ENCODE measurements around the gene FCRL6. TPM values are rescaled to one million over a fixed set of nuclear protein-coding genes. Genes with fewer than 3 reads are reported as not detected.

FCRL6 gene
- total RNA-seq, 4 donors from 2014 or later = 0.71 to 1.1 TPM; not detected in 2

- 87 to 96% methylated on average over 1 of the region's 1 CpG for WGBS, 2 donors
- Histone ChIP-seq H3K36me3 (no peaks in the 10 kb centered on the region), H3K27ac (no peak overlapping the region), H3K27me3 (no peaks in the 10 kb centered on the region), H3K9me3 (no peaks in the 10 kb centered on the region), H3K4me3 (replicated peaks in 1 of 3) (no peak overlapping the region), H3K4me1 (no peaks in the 10 kb centered on the region)
- no peak for DNase-seq
- intact Hi-C loops (cut with DNase I) = no loop called here
- TF ChIP-seq CTCF (IDR thresholded peaks at IDR 0.05) (no peak), POLR2A (IDR thresholded peaks at IDR 0.05) (no peak)
Measured at GRCh38 chr1:159838715-159839114, 36.6 kb downstream of the FCRL6 start.

DNA sequence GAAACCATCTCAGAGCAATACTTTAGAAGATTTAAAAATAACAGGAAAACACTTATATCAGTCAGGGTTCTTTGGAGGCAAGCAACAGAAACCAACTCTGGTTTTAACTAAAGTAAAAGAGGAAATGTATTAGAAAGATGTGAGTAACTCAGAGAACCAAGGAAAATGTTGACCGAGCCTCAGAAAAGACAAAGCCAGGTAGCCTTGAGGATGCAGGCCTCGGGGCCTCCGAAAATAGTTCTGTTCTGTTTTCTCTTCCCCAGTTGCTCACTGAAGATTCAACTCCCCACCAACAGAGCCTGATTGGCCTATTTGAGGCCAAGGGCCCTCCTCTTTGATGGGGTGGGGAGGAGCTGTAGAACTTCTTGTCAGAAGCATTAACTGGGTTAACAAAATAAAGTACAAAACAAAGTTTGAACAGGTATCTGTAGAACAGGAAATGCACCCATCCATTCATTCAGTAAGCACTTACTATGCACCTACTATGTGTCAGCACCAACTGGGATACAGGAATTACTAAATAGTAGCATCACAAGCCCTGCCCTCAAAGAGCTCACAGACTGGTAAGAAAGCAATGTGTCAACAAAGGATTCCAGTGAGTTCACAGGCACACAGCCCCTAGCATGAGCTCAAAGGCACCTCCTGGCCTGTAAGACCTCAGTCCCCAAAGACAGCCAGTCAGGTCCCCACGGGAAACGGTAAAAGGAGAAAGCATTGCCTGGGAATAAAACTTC, 37.1 kb downstream of the FCRL6 start:
- intact Hi-C loops (cut with DNase I) = no loop called here
- H3K4me3 ChIP-seq (replicated peaks in 1 of 3) = no peak overlapping the region
- no peak for TF ChIP-seq POLR2A (IDR thresholded peaks at IDR 0.05)
- TF ChIP-seq CTCF (IDR thresholded peaks at IDR 0.05) = no peak
- H3K27me3 ChIP-seq = no peaks in the 10 kb centered on the region
- H3K9me3 ChIP-seq = no peaks in the 10 kb centered on the region
- no peak overlapping the region for H3K27ac ChIP-seq
- H3K4me1 ChIP-seq = no peaks in the 10 kb centered on the region
- H3K36me3 ChIP-seq = no peaks in the 10 kb centered on the region
- WGBS, 2 donors = 89 to 95% methylated on average over 5 of the region's 5 CpGs
- no peak for DNase-seq

DNA sequence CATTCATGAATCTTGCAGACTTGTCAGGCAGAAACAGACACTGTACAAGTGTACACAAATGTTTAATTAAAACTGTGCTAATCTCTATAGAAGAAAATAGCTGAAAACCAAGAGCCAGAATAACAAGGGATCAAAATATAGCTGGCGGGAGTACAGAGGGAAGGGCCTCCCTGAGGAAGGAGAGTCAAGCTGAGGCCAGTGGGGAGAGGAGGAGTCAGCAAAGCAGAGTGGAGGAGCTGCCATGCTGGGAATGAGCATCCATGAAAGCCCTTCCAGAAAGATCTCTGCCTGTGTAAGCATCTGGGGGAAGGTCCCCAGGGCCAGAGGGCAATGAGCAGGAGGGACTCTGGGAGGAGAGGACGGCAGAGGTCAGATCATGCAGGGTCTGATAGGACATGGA, 39.6 kb downstream of the FCRL6 start:
- Histone ChIP-seq H3K27ac (no peak overlapping the region), H3K4me3 (replicated peaks in 1 of 3) (no peak overlapping the region), H3K9me3 (no peaks in the 10 kb centered on the region), H3K27me3 (no peaks in the 10 kb centered on the region), H3K36me3 (no peaks in the 10 kb centered on the region), H3K4me1 (no peaks in the 10 kb centered on the region)
- DNase-seq = no peak
- TF ChIP-seq POLR2A (IDR thresholded peaks at IDR 0.05) (no peak), CTCF (IDR thresholded peaks at IDR 0.05) (no peak)
- intact Hi-C loops (cut with DNase I) = no loop called here
- 78 to 79% methylated on average over 2 of the region's 2 CpGs for WGBS, 2 donors

GRCh38 chr1:159843459-159843858, 41.3 kb downstream of the FCRL6 start:
- Histone ChIP-seq H3K4me1 (no peaks in the 10 kb centered on the region), H3K27ac (no peak overlapping the region), H3K9me3 (no peaks in the 10 kb centered on the region), H3K4me3 (replicated peaks in 1 of 3) (no peak overlapping the region), H3K27me3 (no peaks in the 10 kb centered on the region), H3K36me3 (no peaks in the 10 kb centered on the region)
- WGBS, 2 donors = 79 to 94% methylated on average over 4 of the region's 4 CpGs
- DNase-seq = no peak
- intact Hi-C loops (cut with DNase I) = no loop called here
- no peak for TF ChIP-seq CTCF (IDR thresholded peaks at IDR 0.05)
- no peak for TF ChIP-seq POLR2A (IDR thresholded peaks at IDR 0.05)

GRCh38 chr1:159845751-159846629, 43.8 kb downstream of the FCRL6 start:
- Histone ChIP-seq H3K4me3 (replicated peaks in 1 of 3) (no peak overlapping the region), H3K27me3 (no peaks in the 10 kb centered on the region), H3K27ac (no peak overlapping the region), H3K4me1 (no peaks in the 10 kb centered on the region), H3K36me3 (no peaks in the 10 kb centered on the region), H3K9me3 (no peaks in the 10 kb centered on the region)
- intact Hi-C loops (cut with DNase I) = no loop called here
- WGBS, 2 donors = 79 to 83% methylated on average over 13 of the region's 13 CpGs
- TF ChIP-seq CTCF (IDR thresholded peaks at IDR 0.05) = no peak
- TF ChIP-seq POLR2A (IDR thresholded peaks at IDR 0.05) = no peak
- DNase-seq = no peak

Data from thyroid gland (tissue), 4 donors.